DND-41 (cell line): ENCODE data around the gene SLC6A18.
"Not testable (repeated sequence)": the region's sequence is repeated elsewhere in the genome, so short reads cannot be mapped to it uniquely, and the experiment has no call there.

Experiments used
- EZH2 ChIP-seq: IDR thresholded peaks from 3 replicates; pipeline ENCODE4 v1.6.1; 2012; ENCODE audit warnings: borderline replicate concordance, low read depth, mild to moderate bottlenecking, moderate library complexity, low read length, inconsistent platforms; ENCODE audit not compliant: severe bottlenecking
- TF ChIP-seq, protein P1 (sequence below): IDR thresholded peaks from 2 replicates; pipeline ENCODE4 v1.5.1; 2012; ENCODE audit warnings: borderline replicate concordance, low read length, moderate library complexity, mild to moderate bottlenecking; ENCODE audit not compliant: poor library complexity, severe bottlenecking; ENCODE audit errors: extremely low read depth

DNA sequence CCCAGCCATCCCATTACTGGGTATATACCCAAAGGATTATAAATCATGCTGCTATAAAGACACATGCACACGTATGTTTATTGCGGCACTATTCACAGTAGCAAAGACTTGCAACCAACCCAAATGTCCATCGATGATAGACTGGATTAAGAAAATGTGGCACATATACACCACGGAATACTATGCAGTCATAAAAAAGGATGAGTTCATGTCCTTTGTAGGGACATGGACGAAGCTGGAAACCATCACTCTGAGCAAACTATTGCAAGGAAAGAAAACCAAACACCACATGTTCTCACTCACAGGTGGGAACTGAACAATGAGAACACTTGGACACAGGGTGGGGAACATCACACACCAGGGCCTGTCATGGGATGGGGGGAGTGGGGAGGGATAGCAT is 42.3 kb downstream of the SLC6A18 start:
- TF ChIP-seq EZH2, result not testable (repeated sequence)
- TF ChIP-seq, protein P1, sequence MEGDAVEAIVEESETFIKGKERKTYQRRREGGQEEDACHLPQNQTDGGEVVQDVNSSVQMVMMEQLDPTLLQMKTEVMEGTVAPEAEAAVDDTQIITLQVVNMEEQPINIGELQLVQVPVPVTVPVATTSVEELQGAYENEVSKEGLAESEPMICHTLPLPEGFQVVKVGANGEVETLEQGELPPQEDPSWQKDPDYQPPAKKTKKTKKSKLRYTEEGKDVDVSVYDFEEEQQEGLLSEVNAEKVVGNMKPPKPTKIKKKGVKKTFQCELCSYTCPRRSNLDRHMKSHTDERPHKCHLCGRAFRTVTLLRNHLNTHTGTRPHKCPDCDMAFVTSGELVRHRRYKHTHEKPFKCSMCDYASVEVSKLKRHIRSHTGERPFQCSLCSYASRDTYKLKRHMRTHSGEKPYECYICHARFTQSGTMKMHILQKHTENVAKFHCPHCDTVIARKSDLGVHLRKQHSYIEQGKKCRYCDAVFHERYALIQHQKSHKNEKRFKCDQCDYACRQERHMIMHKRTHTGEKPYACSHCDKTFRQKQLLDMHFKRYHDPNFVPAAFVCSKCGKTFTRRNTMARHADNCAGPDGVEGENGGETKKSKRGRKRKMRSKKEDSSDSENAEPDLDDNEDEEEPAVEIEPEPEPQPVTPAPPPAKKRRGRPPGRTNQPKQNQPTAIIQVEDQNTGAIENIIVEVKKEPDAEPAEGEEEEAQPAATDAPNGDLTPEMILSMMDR, result not testable (repeated sequence)
